ENCODE data around the gene MKNK2. TPM values are rescaled to one million over a fixed set of nuclear protein-coding genes. Genes with fewer than 3 reads are reported as not detected.
A peak's percentile ranks its signal among the peaks of the same experiment; 100 is the strongest.

The MKNK2 gene
- total RNA-seq, 1 experiment from 2014 or later = 38.6 TPM

DNA sequence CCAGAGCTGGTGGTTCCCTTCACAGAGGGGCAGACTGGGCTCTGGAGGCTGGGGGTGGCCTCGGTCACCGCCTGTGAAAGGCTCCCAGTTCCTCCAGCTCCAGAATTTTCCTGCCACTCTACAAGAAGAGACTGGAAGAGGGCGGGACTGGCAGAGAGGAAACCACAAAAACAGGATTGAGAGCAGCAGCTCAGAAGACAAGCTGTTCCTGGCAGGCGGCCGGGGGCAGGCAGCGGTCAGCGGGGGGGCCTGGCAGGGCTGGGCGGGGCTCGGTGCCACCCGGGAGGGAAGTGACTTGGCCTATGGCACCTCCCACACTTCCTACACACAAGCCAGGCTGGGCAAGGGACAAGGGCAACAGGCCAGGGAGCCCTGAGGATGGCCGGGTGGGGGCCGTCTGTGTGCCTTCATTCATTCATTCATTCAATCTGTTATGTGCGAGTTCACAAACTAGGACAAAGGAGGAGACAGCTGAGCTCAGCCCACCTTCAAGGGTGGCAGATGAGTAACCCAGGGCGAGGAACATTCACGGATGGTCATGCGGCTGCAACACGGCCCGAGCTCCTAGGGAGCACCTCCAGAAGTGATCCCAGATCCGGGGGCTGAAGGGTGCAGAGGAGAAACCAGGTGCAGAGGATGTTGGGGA lies 18.6 kb downstream of the MKNK2 start:
- DNase-seq = peak; percentile 90
- H3K4me3 ChIP-seq = no peak overlapping the region

DNA sequence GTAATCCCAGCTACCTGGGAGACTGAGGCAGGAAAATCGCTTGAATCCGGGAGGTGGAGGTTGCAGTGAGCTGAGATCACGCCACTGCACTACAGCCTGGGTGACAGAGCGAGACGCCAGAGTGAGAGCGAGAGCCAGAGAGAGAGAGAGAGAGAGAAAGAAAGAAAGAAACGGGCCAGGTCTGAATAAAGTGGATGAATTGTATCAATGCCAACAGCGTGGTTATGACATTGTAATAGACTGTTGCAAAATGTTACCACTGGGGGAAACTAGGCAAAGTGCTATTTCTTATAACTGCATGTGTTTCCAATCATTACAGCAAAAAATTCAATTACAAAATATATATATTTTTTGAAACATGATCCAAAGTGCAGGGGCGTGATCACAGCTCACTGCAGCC lies 23.7 kb downstream of the MKNK2 start:
- Histone ChIP-seq H3K4me3 (no peak overlapping the region), H3K27me3 (no peaks in the 10 kb centered on the region), H3K36me3 (no peaks in the 10 kb centered on the region), H3K9me3 (no peaks in the 10 kb centered on the region)
- no peak for DNase-seq

More for the DNA sequence above, 18.6 kb downstream of the MKNK2 start:
- Histone ChIP-seq H3K9me3 (no peaks in the 10 kb centered on the region), H3K36me3 (no peaks in the 10 kb centered on the region), H3K27me3 (no peaks in the 10 kb centered on the region)

DNA sequence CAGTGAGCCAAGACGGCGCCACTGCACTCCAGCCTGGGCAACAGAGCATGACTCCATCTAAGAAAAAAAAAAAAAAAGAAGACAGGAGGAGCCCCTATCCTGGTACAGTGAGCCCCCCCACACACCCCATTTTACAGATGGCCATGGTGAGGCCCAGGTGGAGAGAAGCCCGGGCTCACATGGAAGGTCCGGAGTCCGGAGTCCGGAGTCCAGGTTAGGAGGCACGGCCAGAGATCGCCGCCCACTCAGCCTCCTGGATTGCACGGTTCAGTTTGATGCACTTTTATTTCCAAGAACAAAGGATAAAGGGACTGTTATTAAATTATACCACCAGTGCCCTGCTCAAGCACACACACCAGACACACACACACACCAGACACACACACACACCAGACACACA lies 24.3 kb downstream of the MKNK2 start:
- DNase-seq = no peak
- H3K4me3 ChIP-seq = no peak overlapping the region
- H3K36me3 ChIP-seq = no peaks in the 10 kb centered on the region
- no peaks in the 10 kb centered on the region for H3K27me3 ChIP-seq
- H3K9me3 ChIP-seq = no peaks in the 10 kb centered on the region

DNA sequence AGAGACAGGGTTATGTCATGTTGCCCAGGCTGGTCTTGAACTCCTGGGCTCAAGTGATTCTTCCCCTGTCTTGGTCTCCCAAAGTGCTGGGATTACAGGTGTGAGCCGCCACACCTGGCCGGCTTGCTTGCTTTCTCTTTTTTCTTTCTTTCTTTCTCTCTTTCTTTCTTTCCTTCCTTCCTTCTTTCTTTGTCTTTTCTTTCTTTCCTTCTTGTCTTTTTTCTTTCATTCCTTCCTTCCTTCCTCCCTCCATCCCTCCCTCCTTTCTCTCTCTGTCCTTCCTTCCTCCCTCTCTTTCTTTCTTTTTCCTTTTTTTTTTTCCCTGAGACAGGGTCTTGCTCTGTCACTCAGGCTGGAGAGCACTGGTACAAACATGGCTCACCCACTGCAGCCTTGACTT lies 28.8 kb downstream of the MKNK2 start:
- Histone ChIP-seq H3K27me3 (no peaks in the 10 kb centered on the region), H3K36me3 (no peaks in the 10 kb centered on the region), H3K9me3 (no peaks in the 10 kb centered on the region), H3K4me3 (no peak overlapping the region)
- DNase-seq = no peak

DNA sequence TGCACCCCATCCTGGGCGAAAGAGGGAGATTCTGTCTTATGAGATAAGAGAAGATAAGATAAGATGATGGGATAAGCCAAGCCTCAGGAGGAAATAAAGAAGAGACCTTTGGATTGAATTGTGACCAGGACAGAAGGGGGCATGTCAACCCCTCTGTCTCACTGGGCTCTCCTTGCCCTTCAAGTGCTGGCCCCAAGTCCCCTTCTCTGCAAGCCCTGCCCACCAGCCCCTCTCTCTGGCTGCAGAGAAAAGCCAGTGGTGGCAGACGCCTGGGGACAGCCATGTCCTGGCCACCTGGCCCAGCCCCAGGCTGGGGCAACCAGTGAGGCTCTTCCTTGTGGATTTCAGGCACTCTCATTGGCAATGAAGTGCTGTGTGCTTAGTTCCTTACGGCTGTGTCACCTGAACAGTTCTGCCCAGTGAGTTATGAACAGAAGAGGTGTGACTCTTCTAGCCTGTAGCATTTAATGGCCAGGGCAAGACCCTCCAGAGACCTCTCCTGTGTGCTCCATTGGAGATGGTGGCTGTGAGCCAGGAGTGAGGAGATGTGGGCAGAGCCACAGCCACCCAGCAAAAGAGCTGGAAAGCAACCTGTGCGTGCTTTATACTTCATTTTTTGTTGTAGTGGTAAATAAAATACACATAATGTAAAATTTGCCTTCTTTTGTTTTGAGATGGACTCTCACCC lies 29.4 kb downstream of the MKNK2 start:
- Histone ChIP-seq H3K27me3 (no peaks in the 10 kb centered on the region), H3K9me3 (no peaks in the 10 kb centered on the region), H3K4me3 (no peak overlapping the region), H3K36me3 (no peaks in the 10 kb centered on the region)
- no peak for DNase-seq

DNA sequence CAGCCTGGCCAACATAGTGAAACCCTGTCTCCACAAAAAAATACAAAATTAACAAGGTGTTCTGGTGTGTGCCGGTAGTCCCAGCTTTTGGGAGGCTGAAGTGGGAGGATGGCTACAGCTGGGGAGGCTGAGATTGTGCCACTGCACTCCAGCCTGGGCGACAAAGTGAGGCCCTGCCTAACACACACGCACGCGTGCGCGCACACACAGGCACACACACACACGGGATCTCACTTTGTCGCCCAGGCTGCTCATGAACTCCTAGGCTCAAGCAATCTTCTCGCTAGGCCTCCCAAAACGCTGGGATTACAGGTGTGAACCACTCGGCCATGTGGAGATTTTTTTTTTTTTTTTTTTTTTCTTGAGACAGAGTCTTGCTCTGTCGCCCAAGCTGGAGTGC lies 32.3 kb downstream of the MKNK2 start:
- Histone ChIP-seq H3K9me3 (no peaks in the 10 kb centered on the region), H3K4me3 (no peak overlapping the region), H3K36me3 (no peaks in the 10 kb centered on the region)

DNA sequence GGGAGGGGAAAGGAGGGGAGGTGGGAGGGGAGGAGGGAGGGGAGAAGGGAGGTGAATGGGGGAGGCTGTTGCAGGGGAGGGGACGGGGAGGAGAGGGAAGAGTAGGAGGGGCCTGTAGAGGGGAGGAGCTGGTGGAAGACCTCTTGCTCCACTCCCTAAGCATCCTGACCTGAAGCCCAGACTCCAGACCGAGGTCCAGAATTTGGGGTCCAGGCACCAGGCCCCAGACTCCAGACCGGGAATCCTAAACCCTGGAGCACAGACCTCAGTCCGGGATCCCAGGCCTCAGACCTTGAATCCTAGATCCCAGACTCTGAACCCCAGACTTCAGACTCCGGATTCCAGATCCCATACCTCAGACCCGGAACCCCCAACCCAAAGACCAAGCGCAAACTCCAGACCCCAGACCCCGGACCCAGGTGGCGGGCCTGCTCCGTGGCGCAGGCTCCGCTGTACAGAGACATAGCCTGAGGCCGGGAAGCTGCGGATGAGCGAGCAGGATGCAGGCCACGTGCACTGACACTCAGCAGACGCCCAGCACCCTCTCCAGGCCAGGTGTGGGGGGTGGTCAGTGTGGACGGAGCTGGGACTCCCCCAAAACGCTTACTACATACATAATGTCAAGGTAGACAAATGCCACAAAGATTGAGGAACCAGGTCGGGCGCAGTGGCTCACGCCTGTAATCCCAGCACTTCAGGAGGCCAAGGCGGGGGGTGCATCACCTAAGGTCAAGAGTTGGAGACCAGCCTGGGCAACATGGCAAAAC lies 34.8 kb downstream of the MKNK2 start:
- H3K4me3 ChIP-seq = peak overlapping the region; percentile 21; the same call in 1 of the 2 replicates
- peak; percentile 73 for DNase-seq
- no peaks in the 10 kb centered on the region for H3K27me3 ChIP-seq
- H3K36me3 ChIP-seq = no peaks in the 10 kb centered on the region
- no peaks in the 10 kb centered on the region for H3K9me3 ChIP-seq

More for the DNA sequence above, 32.3 kb downstream of the MKNK2 start:
- no peak for DNase-seq
- no peaks in the 10 kb centered on the region for H3K27me3 ChIP-seq

DNA sequence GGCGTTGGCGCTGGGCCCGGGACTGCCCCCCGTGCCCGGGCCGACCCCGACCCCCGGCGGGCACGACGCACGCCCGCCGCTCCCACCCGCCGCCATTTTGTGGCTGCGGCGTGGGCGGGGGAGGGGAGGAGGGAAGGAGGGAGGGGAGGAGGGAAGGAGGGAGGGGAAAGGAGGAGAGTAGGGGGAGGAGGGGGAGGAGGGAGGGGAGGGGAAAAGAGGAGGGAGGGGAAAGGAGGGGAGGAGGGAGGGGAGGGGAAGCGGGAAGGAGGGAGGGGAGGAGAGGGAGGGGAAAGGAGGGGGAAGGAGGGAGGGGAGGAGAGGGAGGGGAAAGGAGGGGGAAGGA lies 35.5 kb downstream of the MKNK2 start, which contains the start of gene BTBD2:
TSS of gene BTBD2 (minus strand) at position 107 of the 343 bp plus-strand sequence. CDS start at position 96, 11 bp downstream.
- DNase-seq = peak; percentile 50
- Histone ChIP-seq H3K27me3 (no peaks in the 10 kb centered on the region), H3K36me3 (no peaks in the 10 kb centered on the region), H3K4me3 (peak within 1 kb of the TSS; percentile 50), H3K9me3 (no peaks in the 10 kb centered on the region)

DNA sequence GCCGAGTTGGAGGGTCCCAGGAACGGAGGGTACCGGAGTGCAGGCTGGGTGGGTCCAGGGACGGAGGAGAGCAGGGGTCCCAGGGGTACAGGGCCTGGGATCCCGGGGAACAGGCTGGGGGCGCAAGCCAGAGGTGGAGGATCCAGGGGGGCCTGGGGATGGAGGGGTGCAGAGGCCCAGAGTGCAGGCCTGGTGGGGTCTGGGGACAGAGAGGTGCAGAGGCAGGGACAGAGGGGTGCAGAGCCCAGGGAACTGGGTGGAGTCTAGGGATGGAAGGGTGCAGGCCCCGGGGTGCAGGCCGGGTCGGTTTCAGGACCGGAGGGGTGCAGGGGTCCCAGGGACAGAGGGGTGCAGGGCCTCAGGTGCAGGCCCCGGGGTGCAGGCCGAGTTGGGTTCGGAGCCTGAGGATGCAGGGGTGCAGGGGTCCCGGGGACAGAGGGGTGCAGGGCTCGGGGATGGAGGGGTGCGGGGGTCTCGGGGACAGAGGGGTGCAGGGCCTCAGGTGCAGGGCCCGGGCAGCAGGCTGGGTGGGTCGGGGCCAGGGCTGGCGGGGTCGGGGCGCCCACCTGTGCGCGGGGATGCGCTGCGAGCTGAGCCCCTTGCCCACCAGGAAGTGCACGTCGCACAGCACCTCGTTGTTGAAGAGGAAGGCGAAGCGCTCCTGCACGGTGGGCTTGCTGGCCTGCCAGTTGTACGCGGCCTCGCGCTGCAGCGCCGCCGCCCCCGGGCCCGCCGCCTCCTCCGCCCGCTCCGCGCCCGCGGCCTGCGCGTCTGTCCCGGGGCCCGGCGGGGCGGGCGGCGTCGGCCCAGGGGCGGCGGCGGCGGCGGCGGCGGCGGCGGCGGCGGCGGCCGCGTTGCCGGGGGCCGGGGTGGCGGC lies 36.1 kb downstream of the MKNK2 start:
- DNase-seq = no peak

DNA sequence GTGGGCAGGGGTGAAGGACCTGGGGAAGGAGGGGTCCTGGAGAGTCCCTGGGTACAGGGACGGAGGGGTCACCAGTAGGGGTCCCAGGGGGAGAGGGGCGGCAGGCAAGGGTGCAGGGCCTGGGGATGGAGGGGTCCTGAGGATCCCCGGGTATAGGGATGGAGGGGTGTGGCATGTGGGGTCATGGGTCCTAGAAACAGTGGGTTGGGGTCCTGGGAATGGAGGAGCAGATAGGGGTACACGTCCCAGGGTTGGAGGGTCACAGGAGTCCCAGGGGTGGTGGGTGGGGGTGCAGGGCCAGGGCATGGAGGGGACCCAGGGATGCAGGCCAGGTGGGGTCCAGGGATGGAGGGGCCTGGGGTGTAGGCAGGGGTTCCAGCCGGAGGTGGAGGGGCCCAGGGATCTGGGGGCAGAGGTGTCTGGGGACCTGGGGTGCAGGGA lies 36.9 kb downstream of the MKNK2 start:
- Histone ChIP-seq H3K36me3 (no peaks in the 10 kb centered on the region), H3K27me3 (no peaks in the 10 kb centered on the region), H3K4me3 (peak overlapping the region; percentile 50; the same call in 1 of the 2 replicates), H3K9me3 (no peaks in the 10 kb centered on the region)
- no peak for DNase-seq

More for the DNA sequence above, 36.1 kb downstream of the MKNK2 start:
- Histone ChIP-seq H3K4me3 (peak overlapping the region; percentile 50), H3K9me3 (no peaks in the 10 kb centered on the region), H3K27me3 (no peaks in the 10 kb centered on the region), H3K36me3 (no peaks in the 10 kb centered on the region)

DNA sequence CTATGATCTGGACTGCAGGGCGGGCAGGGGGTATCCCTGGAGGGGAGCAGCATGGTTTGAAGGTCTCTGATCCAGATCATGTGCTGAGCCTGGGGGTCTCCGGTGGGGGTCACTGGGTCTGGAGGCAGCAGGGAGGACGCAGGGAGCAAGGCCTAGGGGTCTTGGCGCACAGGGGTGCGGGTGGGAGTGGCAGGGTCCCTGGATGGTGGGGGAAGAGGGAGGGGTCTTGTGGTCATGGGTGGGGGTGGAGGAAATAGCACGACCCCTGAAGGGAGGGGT lies 37.4 kb downstream of the MKNK2 start:
- H3K4me3 ChIP-seq = no peak overlapping the region
- H3K27me3 ChIP-seq = no peaks in the 10 kb centered on the region
- no peaks in the 10 kb centered on the region for H3K9me3 ChIP-seq
- DNase-seq = no peak
- H3K36me3 ChIP-seq = no peaks in the 10 kb centered on the region

DNA sequence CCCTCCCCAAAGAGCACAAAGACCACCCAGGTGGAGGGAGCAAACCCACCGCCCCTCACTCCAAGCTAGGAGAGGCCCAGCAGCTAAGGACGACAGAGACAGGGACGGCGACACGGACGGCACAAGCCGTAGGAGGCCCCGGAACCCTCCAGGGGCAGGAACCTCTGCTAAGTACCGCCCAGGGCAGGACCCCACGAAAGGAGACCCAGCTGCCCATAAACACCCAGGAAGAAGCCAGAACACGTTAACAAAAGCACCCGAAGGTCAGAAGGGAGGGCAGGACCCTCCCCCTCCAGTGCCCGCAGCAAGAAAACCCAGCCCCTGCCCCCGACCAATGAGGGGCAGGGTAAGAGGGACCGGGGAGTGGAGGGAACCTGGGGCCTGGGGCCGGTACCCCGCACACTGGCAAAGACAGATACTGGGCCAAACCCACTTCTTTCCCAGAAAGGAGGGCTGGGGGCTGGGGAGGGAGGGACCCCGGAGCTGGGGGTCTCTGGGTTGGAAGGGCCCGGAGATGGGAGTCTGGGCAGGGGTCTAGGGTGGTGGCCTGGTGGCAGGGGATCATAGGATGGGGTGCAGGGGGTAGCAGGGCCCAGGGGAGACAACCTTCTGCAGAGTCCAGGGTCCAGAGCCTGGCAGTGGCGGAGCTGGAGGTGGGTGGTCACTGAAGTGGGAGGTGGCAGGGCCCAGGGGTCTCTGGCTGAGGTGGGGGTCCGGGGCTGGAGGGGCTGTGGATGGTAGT lies 37.9 kb downstream of the MKNK2 start:
- no peaks in the 10 kb centered on the region for H3K36me3 ChIP-seq
- no peaks in the 10 kb centered on the region for H3K27me3 ChIP-seq
- no peak overlapping the region for H3K4me3 ChIP-seq
- no peak for DNase-seq
- no peaks in the 10 kb centered on the region for H3K9me3 ChIP-seq

DNA sequence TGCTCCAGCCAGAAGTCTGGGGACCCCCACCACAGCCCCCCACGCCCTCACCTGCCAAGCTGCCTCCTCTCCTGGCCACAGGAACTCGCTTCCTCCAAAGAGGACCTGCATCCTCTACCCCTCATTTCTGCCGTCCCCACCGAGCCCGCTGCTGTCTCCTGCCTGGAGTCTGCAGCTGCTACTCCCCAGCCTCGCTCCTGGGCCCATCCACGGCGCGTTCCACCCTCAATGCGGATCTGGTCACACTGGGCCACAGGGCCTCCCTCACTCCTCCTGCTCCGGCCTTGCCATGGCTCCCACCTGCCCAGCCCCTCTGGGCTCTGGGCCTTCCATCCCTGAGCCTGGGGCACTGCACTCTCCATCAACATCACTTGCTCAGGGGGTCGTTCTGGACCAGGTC lies 39.9 kb downstream of the MKNK2 start:
- Histone ChIP-seq H3K4me3 (no peak overlapping the region), H3K27me3 (no peaks in the 10 kb centered on the region), H3K9me3 (no peaks in the 10 kb centered on the region), H3K36me3 (no peaks in the 10 kb centered on the region)
- DNase-seq = no peak

DNA sequence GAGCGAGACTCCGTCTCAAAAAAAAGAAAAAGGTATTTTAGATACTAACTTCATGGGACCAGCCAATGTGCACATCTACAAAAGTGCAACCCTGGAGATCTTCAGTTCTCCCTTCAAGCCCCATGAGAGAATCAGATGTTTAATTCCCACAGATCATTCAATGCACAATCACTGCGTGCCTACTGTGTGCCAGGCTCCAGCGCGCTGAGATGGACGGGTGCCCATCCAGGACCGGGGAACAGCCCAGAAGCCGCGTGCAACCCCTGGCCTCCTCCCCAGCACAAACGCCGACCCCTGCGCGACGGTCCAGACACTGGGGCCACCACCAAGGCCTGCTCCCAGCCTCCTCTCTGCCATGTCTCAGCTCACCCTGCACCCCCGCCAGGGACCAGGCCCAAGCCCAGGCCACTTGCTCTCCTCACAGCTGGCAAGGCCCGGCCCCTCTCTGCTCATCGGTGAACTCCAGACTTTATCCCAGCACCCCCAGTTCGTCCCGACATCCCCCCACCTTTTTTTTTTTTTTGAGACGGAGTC lies 40.8 kb downstream of the MKNK2 start:
- no peak overlapping the region for H3K4me3 ChIP-seq
- no peak for DNase-seq
- no peaks in the 10 kb centered on the region for H3K36me3 ChIP-seq
- no peaks in the 10 kb centered on the region for H3K27me3 ChIP-seq
- no peaks in the 10 kb centered on the region for H3K9me3 ChIP-seq

DNA sequence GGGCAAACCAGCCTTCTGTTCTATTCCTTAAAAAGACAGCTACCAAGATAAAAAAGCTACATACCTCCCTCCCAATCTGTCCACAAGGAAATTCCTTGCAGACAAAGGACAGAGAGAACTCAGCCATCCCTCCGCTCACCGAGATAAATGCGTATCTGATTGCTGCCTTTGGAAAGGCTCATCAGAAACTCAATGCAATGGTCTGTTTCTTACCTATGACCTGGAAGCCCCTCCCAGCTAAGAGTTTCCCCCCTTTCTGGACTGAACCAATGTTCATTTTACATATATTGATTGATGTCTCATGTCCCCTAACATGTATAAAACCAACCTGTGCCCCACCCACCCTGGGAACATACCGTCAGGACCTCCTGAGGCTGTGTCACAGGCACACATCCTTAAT lies 47.2 kb downstream of the MKNK2 start:
- no peaks in the 10 kb centered on the region for H3K27me3 ChIP-seq
- no peaks in the 10 kb centered on the region for H3K9me3 ChIP-seq
- H3K4me3 ChIP-seq = no peak overlapping the region
- DNase-seq = no peak
- no peaks in the 10 kb centered on the region for H3K36me3 ChIP-seq

Data from MG63 (cell line).